WI38 (cell line): ENCODE data around the gene CCDC195.

ENCODE experiments used
- H3K4me3 ChIP-seq: 2 replicates; pipeline ENCODE4 v1.5.1; 2011; ENCODE audit warnings: low read depth, mild to moderate bottlenecking, control low read depth, low read length
- TF ChIP-seq, protein P1 (sequence below): IDR thresholded peaks from 2 replicates; pipeline ENCODE4 v1.5.1; 2012; ENCODE audit warnings: low read depth, mild to moderate bottlenecking, control low read depth, low read length

Gene CCDC195

DNA sequence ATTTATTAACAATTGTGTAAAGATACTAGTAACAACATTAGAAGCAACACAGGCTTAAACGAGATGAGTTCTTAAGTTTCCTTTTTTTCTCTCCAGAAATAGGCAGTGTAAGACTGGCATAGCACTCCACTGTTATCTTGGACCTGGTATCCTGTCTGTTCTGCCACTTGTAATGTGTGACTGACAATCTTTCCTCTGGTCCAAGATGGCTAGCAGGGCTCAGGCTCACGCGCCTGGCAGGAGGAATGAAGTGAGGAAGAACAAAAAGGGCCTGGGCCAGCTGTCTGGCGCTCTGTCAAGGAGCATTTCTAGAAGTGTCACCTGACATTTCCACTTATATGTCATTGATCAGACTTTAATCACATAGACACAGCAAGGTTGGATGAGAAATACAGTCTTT lies 31.6 kb upstream of the CCDC195 start:
- TF ChIP-seq, protein P1, sequence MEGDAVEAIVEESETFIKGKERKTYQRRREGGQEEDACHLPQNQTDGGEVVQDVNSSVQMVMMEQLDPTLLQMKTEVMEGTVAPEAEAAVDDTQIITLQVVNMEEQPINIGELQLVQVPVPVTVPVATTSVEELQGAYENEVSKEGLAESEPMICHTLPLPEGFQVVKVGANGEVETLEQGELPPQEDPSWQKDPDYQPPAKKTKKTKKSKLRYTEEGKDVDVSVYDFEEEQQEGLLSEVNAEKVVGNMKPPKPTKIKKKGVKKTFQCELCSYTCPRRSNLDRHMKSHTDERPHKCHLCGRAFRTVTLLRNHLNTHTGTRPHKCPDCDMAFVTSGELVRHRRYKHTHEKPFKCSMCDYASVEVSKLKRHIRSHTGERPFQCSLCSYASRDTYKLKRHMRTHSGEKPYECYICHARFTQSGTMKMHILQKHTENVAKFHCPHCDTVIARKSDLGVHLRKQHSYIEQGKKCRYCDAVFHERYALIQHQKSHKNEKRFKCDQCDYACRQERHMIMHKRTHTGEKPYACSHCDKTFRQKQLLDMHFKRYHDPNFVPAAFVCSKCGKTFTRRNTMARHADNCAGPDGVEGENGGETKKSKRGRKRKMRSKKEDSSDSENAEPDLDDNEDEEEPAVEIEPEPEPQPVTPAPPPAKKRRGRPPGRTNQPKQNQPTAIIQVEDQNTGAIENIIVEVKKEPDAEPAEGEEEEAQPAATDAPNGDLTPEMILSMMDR: no peak
- H3K4me3 ChIP-seq: no peak overlapping the region

DNA sequence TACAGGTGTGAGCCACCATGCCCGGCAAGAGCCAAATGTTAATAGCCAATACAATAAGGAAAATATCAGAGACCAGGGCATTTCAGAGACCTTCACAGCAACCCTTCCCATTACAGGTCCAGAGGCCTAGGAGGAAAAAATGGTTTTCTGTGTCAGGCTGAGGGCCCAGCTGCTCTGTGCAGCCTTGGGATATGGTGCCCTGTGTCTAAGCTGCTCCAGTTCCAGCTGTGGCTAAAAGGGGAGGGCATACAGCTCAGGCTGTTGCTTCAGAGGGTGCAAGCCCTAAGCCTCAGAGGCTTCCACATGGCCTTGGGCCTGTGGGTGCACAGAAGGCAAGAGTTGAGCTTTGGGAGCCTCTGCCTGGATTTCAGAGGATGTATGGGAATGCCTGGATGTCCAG lies 20.1 kb upstream of the CCDC195 start:
- TF ChIP-seq, protein P1: no peak
- no peak overlapping the region for H3K4me3 ChIP-seq

DNA sequence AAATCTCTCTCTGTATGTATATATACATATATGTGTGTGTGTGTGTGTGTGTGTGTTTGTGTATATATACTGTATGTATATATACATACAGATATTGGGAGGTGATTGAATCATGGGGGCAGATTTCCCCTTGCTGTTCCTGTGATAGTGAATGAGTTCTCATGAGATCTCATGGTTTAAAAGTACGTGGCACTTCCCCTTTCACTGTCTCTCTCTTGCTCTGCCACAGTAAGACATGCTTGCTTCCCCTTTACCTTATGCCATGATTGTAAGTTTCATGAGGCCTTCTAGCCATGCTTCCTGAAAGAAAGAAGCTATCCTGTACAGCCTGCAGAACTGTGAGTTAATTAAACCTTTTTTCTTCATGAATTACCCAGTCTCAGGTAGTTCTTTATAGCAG lies 18.8 kb upstream of the CCDC195 start:
- TF ChIP-seq, protein P1: no peak
- H3K4me3 ChIP-seq: no peak overlapping the region

DNA sequence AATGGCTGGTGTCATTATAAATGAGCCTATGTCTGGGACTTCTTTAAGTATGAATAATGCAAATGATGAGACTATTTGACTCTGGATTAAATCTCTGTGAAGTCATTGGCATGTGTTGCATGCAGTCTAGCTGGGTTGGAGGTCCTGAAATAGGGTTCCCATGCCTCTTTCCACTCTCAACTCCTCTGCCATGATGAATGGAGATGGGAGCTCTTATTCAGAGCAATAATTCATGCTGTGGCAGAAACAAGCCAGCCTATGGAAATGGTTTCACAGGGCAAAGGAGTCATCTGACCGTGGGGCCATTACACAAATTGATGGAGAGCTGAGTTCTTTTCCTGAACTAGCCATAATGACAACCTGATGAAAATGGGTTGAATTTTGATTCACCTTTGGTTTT lies 15.5 kb upstream of the CCDC195 start:
- H3K4me3 ChIP-seq: no peak overlapping the region
- TF ChIP-seq, protein P1: no peak

DNA sequence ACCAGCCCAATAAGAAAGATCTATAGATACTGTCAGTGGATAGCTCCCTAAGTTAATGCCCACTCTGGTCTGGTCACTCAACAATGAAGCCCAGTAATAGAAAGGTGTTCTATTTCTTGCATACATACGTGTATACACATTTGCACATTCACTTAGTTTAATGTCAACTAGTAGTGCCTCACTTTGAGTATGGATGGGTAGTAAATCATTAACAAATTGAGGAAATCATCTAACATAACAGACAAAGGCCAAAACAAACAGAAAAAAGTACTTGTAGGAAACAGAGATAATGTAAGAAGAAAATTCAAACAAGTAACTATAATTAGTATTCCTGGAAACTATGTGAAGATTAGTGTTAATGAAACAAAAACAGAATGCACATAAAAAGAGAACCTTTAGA lies 13.3 kb upstream of the CCDC195 start:
- TF ChIP-seq, protein P1: no peak

DNA sequence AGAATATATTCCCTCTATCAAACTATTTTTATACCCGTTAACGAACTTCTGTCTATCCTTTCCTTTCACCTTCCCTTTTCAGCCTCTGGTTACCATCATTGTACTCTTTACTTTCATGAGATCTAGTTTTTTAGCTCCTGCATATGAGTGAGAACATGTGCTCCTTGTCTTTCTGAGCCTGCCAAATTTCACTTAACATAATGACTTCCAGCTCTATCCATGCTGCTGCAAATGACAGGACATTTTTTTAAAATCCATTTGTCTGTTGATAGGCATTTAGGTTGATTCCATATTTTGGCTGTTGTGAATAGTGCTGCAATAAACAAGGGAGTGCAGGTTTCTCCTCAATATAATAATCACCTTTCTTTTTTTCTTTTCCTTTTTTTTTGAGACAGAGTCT lies 8.2 kb upstream of the CCDC195 start:
- TF ChIP-seq, protein P1: no peak
- no peak overlapping the region for H3K4me3 ChIP-seq

More for the DNA sequence above, 13.3 kb upstream of the CCDC195 start:
- no peak overlapping the region for H3K4me3 ChIP-seq

DNA sequence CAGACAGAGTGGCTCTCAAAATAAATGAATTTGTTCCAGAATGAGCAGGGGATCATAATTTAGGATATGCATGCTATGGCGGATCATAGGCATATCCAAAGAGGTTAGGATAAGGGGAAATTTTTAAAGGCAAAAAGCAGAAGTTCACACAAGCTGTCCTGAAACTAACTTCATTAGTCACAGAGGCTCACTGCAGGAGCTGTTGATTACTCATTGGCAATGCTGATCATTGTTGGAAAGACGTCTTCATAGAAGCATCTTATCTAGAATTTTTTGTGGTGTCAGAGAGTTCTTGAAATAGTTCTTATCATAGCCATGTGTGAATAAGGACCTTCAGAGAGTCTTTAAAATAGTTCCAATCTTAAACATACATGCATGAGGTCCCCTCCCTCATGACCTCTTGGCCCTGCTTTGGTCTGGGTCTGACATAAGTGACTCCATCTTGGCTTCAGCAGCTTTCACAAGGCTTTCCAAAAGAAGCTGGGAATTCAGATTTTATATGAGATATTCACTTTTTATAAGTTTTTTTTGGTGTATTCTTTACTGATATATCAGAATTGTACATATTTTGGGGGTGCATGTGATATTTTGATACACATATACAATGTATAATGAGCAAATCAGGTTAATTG lies 7.5 kb upstream of the CCDC195 start:
- TF ChIP-seq, protein P1: no peak
- no peak overlapping the region for H3K4me3 ChIP-seq
